ENCODE data around the gene MDK.
A peak's percentile ranks its signal among the peaks of the same experiment; 100 is the strongest.

MDK gene

GRCh38 chr11:46382646-46383403, 1.4 kb downstream of the MDK start:
- peak; percentile 35 for DNase-seq (ENCODE audit: low spot score)

DNA sequence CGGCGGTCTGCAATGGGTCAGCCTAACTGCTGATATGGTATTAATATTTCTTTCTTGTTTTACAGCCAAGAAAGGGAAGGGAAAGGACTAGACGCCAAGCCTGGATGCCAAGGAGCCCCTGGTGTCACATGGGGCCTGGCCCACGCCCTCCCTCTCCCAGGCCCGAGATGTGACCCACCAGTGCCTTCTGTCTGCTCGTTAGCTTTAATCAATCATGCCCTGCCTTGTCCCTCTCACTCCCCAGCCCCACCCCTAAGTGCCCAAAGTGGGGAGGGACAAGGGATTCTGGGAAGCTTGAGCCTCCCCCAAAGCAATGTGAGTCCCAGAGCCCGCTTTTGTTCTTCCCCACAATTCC, 1.9 kb downstream of the MDK start:
- DNase-seq (ENCODE audit: low spot score), result no peak

DNA sequence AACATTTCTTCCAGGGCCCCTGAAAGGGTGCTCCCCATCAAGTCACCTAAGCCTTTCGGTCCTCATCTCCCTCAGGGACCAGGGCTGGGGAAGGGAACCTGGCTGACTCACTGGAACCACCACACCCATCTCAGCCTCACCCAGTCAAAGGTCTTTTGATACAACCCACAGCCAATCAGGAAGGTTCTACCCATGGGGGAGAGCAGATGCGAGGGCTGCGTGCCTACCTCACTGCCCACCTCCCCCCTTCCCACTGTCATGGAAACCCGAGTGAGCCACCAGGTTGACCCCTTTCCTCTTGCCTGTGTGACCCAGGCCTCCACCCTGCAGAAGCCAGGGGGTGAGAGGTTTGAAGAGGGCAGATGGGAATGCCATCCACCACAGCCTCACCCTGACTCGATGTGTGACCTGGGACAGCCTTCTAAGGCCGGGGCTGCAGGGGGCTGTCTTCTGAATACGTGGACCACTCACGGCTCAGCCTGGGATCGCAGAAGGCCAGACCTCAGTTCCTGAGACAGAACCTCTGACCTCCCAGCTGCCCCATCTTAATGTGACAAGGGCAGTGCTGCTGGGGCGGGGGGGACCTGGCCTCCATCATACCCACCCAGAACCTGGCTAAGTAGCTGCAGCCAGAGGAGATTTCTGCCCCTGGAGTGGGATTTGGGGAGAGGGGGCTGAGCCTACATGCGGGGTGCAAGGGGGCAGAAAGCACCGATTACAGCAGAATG, 2.7 kb downstream of the MDK start:
- DNase-seq (ENCODE audit: low spot score), result no peak

- DNase-seq (ENCODE audit: low spot score), result no peak
Measured at GRCh38 chr11:46385169-46386004, 3.9 kb downstream of the MDK start.

- no peak for DNase-seq (ENCODE audit: low spot score)
Measured at GRCh38 chr11:46386005-46386578, 4.6 kb downstream of the MDK start.

DNA sequence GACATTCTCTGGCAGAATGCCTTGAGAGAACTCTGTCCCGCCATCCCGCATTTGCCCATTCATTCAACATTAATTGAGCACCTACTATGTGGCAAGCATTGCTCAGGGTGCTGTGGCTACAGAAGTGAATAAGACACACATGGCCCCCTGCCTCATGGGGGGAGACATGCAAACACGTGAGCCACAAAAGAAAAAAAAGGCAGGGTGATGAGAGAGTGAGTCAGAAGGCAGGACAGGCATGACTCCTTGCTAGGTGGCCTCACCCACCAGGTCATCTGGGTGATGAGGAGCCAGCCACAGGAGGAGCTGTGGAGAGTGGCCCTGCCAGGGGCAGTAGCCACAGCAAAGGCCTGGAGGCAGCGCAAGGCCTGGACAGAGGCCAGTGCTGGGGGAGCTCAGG, 5.2 kb downstream of the MDK start:
- no peak for DNase-seq (ENCODE audit: low spot score)

- no peak for DNase-seq (ENCODE audit: low spot score)
Measured at GRCh38 chr11:46387456-46387855, 6.0 kb downstream of the MDK start.

GRCh38 chr11:46387919-46388618, 6.6 kb downstream of the MDK start:
- no peak for DNase-seq (ENCODE audit: low spot score)

GRCh38 chr11:46388619-46389449, 7.4 kb downstream of the MDK start:
- no peak for DNase-seq (ENCODE audit: low spot score)

DNA sequence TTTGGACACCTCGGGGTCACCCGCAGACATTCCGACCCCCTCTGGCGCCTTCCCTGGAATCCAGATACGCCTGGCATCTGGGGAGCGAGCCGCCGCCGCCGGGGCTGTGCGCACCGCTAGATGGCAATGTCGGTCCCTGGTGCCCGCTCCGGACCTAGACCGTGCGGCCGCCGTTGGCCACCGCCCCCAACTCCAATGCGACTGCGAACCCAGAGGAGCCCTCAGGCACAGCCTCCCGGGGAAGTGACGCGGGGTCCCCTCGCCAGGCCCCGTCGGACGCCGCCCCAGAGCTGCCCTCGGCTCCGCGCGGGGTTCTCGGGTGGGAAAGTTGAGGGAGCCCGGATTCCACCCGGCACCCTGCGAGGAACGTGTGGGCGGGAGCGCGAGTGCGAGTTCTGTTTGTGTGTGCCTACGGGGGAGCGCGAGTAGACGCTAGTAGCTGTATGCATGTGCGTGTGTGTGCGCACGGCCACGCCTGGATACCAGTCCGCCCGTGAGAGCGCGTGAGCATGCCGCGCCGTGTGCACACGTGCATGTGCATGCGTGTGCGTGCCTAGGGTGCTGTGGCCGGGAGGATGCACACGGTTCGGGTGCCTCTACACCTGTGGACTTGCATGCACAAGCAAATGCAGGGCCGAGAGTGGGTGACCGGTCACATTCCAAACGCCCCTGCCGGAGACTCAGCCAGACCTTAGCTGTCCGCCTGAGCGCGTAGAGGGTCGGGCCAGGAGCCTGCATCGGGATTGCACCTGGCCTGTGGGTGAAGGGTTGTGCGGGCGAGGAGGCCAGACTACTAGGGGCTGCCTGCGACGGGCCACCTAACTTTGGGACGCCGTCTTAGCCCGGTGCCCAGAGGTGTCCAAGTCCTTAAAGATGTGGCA, 8.2 kb downstream of the MDK start:
- DNase-seq (ENCODE audit: low spot score), result no peak

DNA sequence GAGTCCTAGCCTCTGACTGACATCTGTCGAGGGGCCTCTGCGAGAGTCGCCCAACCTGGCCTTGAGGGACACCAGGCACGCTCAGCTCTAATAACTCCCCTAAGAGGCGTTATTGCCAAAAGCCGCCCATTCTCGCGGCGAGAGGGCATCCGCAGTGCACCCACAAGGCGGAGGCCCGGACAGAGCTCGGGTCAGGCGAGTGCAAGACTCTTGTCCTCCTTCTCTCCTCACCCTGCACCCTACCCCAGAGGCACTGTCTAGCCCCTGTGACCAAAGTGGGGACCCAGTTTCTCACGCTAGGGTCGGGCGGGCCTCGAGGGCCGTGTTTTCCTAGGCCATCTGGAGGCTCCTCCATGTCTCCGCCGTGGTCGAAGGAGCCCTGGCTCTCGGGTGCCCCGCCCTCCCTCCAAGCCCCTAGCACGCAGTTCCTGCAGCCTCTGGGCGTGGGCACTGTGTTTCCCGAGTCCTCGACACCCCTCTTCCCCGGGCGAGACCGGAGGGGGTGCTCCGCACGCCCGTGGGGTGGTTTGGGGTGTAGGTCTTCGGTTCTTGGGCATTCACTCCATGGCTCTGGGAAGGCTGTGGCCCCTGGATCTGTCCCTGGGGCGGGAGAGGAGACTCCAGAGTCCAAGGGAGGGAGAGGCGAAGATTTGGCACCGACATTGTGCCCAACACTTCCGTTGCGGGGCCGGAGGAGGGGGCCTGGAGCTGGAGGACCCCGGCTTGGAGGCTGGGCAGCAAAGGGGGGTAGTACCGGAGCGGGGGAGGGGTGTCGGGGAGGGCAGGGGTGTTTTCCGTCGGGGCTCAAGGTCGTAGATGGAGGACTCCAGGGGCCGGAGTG, 9.1 kb downstream of the MDK start:
- no peak for DNase-seq (ENCODE audit: low spot score)

DNA sequence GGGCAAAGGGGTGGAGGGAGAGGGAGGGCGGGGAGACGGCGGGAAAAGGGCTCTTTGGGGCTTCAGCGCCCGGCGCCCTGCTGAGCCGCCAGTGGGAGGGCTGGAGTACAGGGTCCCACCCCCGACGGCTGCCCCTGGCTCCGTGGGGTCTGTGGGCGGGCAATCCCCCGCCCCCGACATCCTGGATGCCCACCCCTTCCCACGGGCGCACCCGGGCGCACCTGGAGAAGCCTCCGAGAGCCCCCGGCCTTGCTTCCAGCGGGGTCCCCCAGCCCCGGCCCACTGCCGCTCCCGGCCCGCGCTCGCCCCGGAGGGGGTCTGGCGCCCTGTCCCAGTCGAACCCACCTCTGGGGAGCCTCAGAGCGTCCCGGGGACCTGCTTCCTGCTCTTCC, 9.7 kb downstream of the MDK start:
- DNase-seq (ENCODE audit: low spot score), result no peak

DNA sequence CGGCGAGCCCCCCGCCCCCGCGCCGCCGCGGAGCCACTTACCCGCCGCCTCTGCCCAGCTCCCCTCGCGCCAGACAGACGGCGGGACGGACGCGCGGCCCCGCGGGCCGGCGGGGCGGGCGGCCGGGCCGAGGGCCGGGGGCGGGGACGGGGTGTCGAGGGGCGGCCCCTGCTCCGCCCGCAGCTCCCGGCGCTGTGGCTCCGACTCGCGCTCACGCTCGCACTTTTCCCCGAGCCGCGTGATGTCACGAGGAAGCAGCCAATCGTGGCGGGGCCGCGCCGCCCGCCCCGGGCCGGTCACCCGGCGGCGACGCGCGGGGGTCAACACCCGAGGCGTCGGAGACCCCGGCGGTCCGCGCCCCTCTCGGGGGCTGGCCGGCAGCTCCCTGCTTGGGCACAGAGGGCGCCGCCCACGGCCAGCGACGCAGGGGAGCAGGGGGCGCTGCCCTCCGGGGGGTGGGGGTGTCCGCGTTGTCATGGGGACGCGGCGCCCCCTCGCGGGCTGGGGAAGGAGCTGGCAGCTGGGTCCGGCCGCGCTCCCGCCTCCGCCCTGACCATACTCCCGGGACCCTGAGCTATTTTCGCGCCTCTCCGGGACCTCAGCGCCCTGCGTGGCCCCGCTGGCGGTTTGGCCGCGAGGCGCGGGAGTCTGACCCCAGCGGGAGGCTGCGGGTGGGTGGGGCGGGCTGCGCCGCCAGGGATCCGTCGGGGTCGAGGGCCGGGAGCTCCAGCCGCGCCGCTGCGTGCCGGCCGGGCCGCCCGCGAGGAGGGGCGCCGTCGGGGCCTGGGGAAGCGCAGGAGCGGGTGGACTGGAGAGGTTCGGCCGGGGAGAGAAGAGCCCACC, 10.3 kb downstream of the MDK start, which contains the start of gene CHRM4:
Gene CHRM4, minus strand, starts transcription at position 199 of the 843 bp plus-strand sequence. CDS start 5,219 bp downstream, outside the sequence.
- no peak for DNase-seq (ENCODE audit: low spot score)

GRCh38 chr11:46392421-46393230, 11.2 kb downstream of the MDK start:
- DNase-seq (ENCODE audit: low spot score), result peak; percentile 68

DNA sequence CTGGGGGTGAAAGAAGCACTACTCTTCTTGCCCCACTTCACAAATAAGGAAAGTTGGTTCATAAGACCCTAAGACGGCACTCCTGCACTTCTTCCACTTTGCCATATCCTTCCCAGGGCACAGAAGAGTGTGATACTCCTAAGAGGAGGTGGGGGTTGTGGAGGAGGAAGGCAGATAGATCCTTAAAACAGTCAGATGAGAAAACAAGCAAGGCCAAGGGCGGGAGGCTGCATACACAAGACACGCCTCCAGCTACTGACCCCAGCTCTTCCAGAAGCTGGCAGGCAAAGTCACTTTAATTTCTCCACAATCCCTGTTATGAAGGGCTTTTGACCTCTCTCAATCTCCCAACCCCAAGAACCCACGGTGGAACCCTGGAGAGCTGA, 11.8 kb downstream of the MDK start:
- DNase-seq (ENCODE audit: low spot score), result no peak

GRCh38 chr11:46393759-46394158, 12.3 kb downstream of the MDK start:
- no peak for DNase-seq (ENCODE audit: low spot score)

GRCh38 chr11:46397526-46397925, 16.1 kb downstream of the MDK start:
- no peak for DNase-seq (ENCODE audit: low spot score)
